ENCODE results near the gene DENND6A.
"Not testable (repeated sequence)": the region's sequence is repeated elsewhere in the genome, so short reads cannot be mapped to it uniquely, and the experiment has no call there.

DENND6A gene

DNA sequence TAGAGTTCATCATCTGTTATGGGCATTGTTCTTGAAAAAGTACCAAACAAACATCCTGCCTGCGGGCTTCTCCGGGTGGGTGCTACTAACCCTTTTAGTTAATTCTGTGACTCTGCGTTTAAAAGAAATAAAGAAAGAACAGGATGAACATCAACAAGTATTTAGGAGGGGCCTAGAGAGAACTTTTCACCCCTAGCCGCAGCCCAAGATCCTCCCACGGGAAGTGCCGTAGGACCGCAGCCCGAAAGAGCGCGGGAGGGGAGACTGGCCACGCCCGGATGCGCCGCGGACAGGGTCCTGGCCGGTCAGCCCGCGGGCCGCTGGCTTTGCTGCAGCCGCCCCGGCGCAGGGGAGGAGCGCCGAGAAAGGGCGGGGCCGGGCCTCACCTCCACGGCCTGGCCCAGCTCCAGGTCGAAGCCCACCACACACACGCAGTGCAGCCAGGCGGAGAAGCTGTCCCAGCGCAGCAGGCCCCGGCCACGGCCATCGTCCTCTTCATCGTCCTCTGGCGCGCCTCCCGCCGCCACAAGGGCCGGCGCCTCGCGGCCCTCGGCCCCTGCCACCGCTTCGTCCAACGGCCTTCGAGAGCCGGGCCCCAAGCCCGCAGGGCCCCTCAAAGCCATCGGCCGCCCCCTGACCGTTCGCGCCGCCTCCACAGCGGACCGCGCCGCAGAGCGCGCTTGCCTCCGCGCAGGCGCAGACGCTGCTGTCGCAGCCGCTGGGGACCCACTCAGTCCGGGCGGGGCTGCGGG is at the start of gene DENND6A:
Gene DENND6A (minus strand): TSS at position 682 of the 752 bp plus-strand sequence. CDS start 59 bp downstream, at position 623.
- DNase-seq (ENCODE audit: low read depth in 2 of 2), result peak; percentile 94 to 97

GRCh38 chr3:57740027-57740426 is 47.1 kb upstream of the DENND6A start:
- DNase-seq (ENCODE audit: low read depth in 2 of 2), result no peak

- no peak for DNase-seq (ENCODE audit: low read depth in 2 of 2)
Measured at GRCh38 chr3:57738391-57738790, 45.5 kb upstream of the DENND6A start.

- no peak for DNase-seq (ENCODE audit: low read depth in 2 of 2)
Measured at GRCh38 chr3:57737840-57738239, 45.0 kb upstream of the DENND6A start.

DNA sequence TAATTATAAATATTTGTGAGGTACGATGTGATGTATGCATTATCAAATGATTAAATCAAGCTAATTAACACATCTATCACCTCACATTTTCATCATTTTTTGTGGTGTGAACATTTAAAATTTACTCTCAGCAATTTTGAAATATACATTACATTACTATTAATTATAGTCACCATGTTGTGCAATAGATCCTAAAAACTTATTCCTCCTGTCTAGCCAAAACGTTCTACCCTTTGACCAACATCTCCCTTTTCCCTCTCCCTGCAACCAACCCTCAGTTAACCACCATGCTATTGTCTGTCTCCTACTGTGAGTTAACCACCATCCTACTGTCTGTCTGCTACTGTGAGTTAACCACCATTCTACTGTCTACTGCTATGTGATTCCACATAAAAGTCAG is 42.5 kb upstream of the DENND6A start:
- no peak for DNase-seq (ENCODE audit: low read depth in 2 of 2)

DNA sequence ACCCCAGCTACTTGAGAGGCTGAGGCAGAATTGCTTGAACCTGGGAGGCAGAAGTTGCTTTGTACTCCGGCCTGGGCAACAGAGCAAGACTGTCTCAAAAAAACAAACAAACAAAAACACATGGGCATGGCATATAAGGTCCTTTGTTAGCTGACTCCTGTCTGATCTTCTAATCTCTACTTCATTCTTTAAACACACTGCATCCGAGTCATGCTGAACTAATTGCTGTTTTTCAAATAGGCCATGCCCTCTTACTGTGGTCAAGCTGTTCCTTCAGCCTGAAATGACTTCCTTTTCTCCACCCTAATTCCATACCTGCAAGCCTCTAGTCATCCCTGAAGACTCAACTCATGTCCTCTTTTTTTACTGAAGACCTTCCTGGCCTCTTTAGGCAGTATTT is 40.9 kb upstream of the DENND6A start:
- DNase-seq (ENCODE audit: low read depth in 2 of 2), result no peak

DNA sequence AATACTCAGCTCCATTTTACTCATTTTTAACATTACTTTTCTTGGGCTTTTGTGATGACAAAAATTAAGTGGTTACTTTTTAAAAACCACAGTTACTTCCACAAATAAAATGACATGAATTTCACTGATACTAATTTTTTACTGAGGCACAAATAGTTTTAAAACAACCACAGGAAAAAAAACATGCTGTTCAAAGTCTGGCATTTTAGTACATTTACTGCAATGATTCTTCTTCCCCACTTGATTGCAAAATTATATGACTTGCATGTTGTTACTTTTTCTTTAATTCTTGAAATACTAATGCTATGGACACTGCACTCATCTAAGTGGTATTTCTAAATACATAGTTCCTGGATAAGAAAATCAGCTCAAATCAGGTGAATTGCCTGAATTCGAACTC is 38.4 kb upstream of the DENND6A start:
- DNase-seq (ENCODE audit: low read depth in 2 of 2), result no peak

DNA sequence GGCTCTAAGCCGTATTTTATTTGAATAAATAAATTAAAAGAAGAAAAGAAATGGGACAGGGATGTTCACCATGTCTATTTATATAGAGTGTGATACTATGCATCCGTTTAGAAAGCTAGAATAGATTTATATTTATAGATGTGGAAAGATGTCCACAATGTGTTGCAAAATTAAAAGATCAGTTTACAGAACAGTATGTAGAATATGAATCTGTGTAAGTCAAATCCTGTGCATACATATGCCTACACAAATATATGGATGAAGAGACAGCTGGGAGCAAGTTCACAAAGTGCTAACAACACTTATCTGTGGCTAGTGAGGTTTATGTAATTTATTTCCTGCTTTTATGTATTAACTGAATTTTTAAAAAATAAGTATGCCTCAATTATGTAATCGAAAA is 37.8 kb upstream of the DENND6A start:
- DNase-seq (ENCODE audit: low read depth in 2 of 2), result no peak

DNA sequence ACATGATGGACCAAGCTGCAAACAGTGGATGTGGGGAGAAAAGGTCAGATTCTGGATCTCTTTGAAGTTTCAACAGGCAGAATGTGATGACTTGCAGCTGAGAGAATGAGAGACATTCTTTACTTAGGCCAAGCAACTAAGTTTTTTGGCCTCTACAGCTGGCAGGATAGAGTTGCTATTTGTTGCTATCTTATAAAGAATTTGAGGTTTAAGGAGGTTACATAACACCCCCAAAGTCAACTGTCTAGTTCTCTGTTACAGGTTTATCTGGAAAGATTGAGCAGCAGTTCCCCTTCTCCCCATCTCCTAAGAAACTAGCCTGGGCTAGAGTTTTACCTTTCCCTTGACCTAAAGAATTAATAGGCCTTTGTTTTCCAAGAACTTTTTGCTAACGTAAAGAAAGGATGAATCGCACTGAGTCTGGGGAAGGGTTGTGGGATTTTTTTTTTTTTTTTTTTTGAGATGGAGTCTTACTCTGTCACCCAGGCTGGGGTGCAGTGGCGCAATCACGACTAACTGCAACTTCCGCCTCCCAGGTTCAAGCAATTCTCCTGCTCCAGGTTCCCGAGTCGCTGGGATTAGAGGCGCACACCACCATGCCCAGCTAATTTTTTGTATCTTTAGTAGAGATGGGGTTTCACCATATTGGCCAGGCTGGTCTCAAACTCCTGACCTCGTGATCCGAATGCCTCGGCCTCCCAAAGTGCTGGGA is 36.6 kb upstream of the DENND6A start:
- no peak for DNase-seq (ENCODE audit: low read depth in 2 of 2)

DNA sequence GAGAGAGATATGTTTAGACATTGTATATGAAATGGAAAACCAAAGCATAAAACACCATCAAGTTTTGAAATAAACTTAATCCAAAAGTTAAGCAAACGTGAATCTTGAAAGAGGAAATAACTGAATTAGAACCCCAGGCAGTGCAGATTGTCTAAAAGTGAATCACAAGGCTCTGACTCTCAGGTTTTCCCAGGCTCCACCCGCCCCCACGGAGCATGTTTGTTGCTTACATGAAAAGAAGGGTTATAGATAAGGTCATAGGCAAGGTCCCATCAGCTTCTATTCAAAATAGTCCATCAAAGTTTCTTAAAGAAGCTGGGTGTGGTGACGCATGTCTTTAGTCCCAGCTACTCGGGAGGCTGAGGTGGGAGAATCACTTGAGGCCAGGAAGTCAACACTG is 34.2 kb upstream of the DENND6A start:
- no peak for DNase-seq (ENCODE audit: low read depth in 2 of 2)

GRCh38 chr3:57726397-57726796 is 33.5 kb upstream of the DENND6A start:
- DNase-seq (ENCODE audit: low read depth in 2 of 2), result no peak

GRCh38 chr3:57718118-57718517 is 25.2 kb upstream of the DENND6A start:
- DNase-seq (ENCODE audit: low read depth in 2 of 2), result no peak

- no peak for DNase-seq (ENCODE audit: low read depth in 2 of 2)
Measured at GRCh38 chr3:57717205-57717868, 24.5 kb upstream of the DENND6A start.

GRCh38 chr3:57715686-57716085 is 22.8 kb upstream of the DENND6A start:
- no peak for DNase-seq (ENCODE audit: low read depth in 2 of 2)

DNA sequence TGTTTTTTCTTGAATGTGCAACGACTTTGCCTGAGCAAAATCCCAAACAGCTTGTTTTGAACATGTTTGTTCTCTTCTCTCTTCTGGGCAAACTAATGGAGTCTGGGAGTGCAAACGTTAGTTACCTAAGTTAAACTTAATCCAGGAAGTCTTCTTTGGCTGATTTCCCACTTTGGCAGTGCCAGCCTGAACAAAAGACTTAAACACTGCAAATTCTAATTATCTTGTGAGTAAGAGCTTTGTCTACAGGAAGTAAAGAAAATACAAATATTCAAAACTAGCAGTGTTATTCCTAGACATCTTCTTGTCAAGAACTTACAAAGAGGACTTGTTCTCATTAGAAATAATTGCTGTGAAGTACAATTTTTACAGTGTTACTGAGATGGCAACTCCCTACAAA is 16.7 kb upstream of the DENND6A start:
- no peak for DNase-seq (ENCODE audit: low read depth in 2 of 2)

- no peak for DNase-seq (ENCODE audit: low read depth in 2 of 2)
Measured at GRCh38 chr3:57709031-57709430, 16.2 kb upstream of the DENND6A start.

GRCh38 chr3:57706462-57706861 is 13.6 kb upstream of the DENND6A start:
- no peak for DNase-seq (ENCODE audit: low read depth in 2 of 2)

- not testable (repeated sequence) for DNase-seq (ENCODE audit: low read depth in 2 of 2)
Measured at GRCh38 chr3:57705351-57705750, 12.5 kb upstream of the DENND6A start.

DNA sequence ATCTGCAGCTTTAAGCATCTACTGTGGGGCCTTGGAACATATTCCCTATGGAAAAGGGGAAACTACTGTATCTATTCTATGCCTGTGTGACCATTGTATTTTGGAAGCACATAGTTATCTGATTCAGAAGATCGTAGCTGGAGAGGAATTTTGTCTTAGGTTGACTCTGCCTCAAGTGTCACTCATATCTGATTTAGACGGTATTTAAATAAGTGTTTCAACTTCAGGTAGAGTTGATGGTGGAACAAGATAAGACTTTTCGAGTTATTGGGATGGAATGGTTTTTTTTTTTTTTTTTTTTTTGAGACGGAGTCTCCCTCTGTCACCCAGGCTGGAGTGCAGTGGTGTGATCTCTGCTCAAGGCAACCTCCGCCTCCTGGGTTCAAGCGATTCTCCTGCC is 8.9 kb upstream of the DENND6A start:
- no peak for DNase-seq (ENCODE audit: low read depth in 2 of 2)

- no peak for DNase-seq (ENCODE audit: low read depth in 2 of 2)
Measured at GRCh38 chr3:57700737-57701136, 7.9 kb upstream of the DENND6A start.

- DNase-seq (ENCODE audit: low read depth in 2 of 2), result no peak
Measured at GRCh38 chr3:57699591-57699990, 6.7 kb upstream of the DENND6A start.

DNA sequence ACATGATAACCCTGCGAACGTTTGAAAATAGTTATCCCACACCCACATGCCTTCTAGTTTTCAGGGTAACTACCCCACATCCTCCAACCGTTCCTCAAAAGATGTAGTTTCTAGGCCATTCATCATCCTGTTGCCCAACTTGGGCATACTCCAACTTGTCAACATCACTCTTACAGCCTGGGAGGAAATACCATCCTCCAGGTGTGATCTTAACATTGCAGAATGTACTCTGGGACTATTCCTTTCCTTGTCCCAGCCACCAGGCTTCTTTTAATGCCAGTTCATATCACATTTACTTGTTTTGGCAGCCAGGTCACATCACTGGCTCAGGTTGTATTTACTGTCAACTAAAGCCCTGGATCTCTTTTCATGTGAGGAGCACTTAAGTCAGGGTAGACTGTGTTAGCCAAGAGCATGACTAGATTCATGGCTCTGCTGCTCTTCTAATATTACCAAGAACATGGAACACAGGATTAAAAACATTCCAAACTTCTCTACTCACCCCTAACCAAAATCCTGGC is 4.0 kb upstream of the DENND6A start:
- DNase-seq (ENCODE audit: low read depth in 2 of 2), result no peak

GRCh38 chr3:57694146-57694545 is 1.3 kb upstream of the DENND6A start:
- no peak for DNase-seq (ENCODE audit: low read depth in 2 of 2)

Data from stimulated activated CD8-positive, alpha-beta memory T cell treated with anti-CD3 and anti-CD28 coated beads, Interleukin-15, amount 100 ng/mL, for 48 hours (primary cell).